Measurements from ENCODE around the gene DCPS. TPM values are rescaled to one million over a fixed set of nuclear protein-coding genes. Genes with fewer than 3 reads are reported as not detected.

Gene DCPS
- total RNA-seq, 1 experiment from 2014 or later = 25.6 TPM

- TF ChIP-seq REST (IDR thresholded peaks at IDR 0.05; ENCODE audit: low read depth) = no peak
- no peak for TF ChIP-seq JUND (IDR thresholded peaks at IDR 0.05)
- no peak for TF ChIP-seq ELF1 (IDR thresholded peaks at IDR 0.05; ENCODE audit: borderline replicate concordance, low read depth)
- TF ChIP-seq POLR2A (IDR thresholded peaks at IDR 0.05; ENCODE audit: borderline replicate concordance, extremely low read depth, insufficient read depth, insufficient read length) = no peak
Observed at GRCh38 chr11:126337126-126337473, 33.2 kb downstream of the DCPS start (continued).

GRCh38 chr11:126337474-126338241 lies 33.8 kb downstream of the DCPS start:
- no peaks in the 10 kb centered on the region for H3K9me2 ChIP-seq (ENCODE audit: insufficient read depth)
- H3K4me1 ChIP-seq (ENCODE audit: control insufficient read depth in 1 of 2, insufficient read depth in 2 of 2, low read length in 2 of 2) = peaks cover 27 to 35% of the 10 kb centered on the region in 2 experiments
- no peaks in the 10 kb centered on the region for H3K9me3 ChIP-seq (ENCODE audit: control insufficient read depth in 1 of 2, insufficient read depth in 1 of 2, low read depth in 1 of 2, low read length in 2 of 2)
- no peak overlapping the region for H3K9ac ChIP-seq (ENCODE audit: low read length)
- no peak overlapping the region for H3K27ac ChIP-seq (ENCODE audit: low read depth, low read length)
- H4K20me1 ChIP-seq (ENCODE audit: insufficient read depth) = no peaks in the 10 kb centered on the region
- H3K4me2 ChIP-seq (ENCODE audit: low read length) = no peak overlapping the region
- no TSS peak for BruUV-seq (replicated peaks)
- TF ChIP-seq ZNF274 (IDR thresholded peaks at IDR 0.05; ENCODE audit: low read depth, low read length) (no peak), POLR2AphosphoS5 (IDR thresholded peaks at IDR 0.05; ENCODE audit: low read depth, low read length) (no peak; the same call in 1 of the 2 replicates), SIN3A (IDR thresholded peaks at IDR 0.05; ENCODE audit: low read depth) (no peak), TCF7L2 (IDR thresholded peaks at IDR 0.05; ENCODE audit: borderline replicate concordance, extremely low read depth, insufficient read depth, insufficient read length) (no peak), ZFX (IDR thresholded peaks at IDR 0.05) (no peak), EGR1 (IDR thresholded peaks at IDR 0.05; ENCODE audit: low read depth) (no peak), EZH2 (IDR thresholded peaks at IDR 0.05) (no peak), REST (IDR thresholded peaks at IDR 0.05; ENCODE audit: low read depth) (no peak), CEBPB (IDR thresholded peaks at IDR 0.05; ENCODE audit: low read depth) (no peak), EZH2phosphoT487 (IDR thresholded peaks at IDR 0.05; ENCODE audit: borderline replicate concordance) (no peak), CBX3 (IDR thresholded peaks at IDR 0.05; ENCODE audit: low read depth) (no peak), MAX (IDR thresholded peaks at IDR 0.05) (no peak)
- no peak overlapping the region for H3K4me3 ChIP-seq (replicated peaks in 1 of 2; ENCODE audit: low read depth in 1 of 2, low read length in 2 of 2)
- no peaks in the 10 kb centered on the region for H3K27me3 ChIP-seq (ENCODE audit: insufficient read depth, low read length)
- no peak for DNase-seq (ENCODE audit: low read depth, low spot score)
- no peaks in the 10 kb centered on the region for H3K79me2 ChIP-seq (ENCODE audit: insufficient read depth, low read length)
- ChIA-PET CTCF (no interaction called here), RAD21 (ENCODE audit: low non-redundant PET in 1 of 2, low total read pairs in 2 of 2, uncharacterized antibody in 2 of 2, unreplicated experiment in 2 of 2) (no interaction called here), POLR2A (no interaction called here)
- no peak for ATAC-seq
- no peak overlapping the region for H2AFZ ChIP-seq (ENCODE audit: low read depth, low read length, poor library complexity, severe bottlenecking)
- intact Hi-C loops (cut with micrococcal nuclease) = no loop called here
- H3K36me3 ChIP-seq (ENCODE audit: control insufficient read depth in 1 of 2, insufficient read depth in 2 of 2, low read length in 2 of 2) = no peaks in the 10 kb centered on the region
